Kidney (tissue), 14 donors: Measurements from ENCODE around the gene SLC39A12. TPM values are rescaled to one million over a fixed set of nuclear protein-coding genes. Genes with fewer than 3 reads are reported as not detected.

Source experiments
- DNase-seq, 5 donors: peaks; one replicate each; pipeline ENCODE4 v3.0.0-alpha.2; 2013 to 2020
- FAIRE-seq: peaks from 2 replicates; lab custom pipeline; 2012; peaks lifted over from hg19 to GRCh38; lab: Jason Lieb, UNC
- H3K27ac ChIP-seq, 2 donors: one replicate each; pipeline ENCODE4 v1.7.0; 2013; ENCODE audit warnings: low read depth in 2 of 2, low read length in 2 of 2, inconsistent platforms in 1 of 2
- H3K27me3 ChIP-seq: one replicate; pipeline ENCODE4 v1.7.1; 2013; ENCODE audit warnings: low read length, inconsistent platforms; ENCODE audit not compliant: control insufficient read depth, insufficient read depth
- H3K36me3 ChIP-seq, 3 donors: one replicate each; pipeline versions ENCODE4 v1.7.0 to v1.7.1; 2013; ENCODE audit warnings: low read length in 3 of 3, control low read depth in 1 of 3, inconsistent platforms in 1 of 3; ENCODE audit not compliant: insufficient read depth in 3 of 3, control insufficient read depth in 2 of 3
- H3K4me1 ChIP-seq, 3 donors: one replicate each; pipeline versions ENCODE4 v1.7.0 to v1.7.1; 2013; ENCODE audit warnings: low read length in 3 of 3, inconsistent platforms in 1 of 3, low read depth in 1 of 3; ENCODE audit not compliant: control insufficient read depth in 2 of 3, insufficient read depth in 2 of 3
- H3K4me3 ChIP-seq, 3 donors: one replicate each; pipeline versions ENCODE4 v1.7.0 to v1.8.1; 2013; ENCODE audit warnings: low read length in 3 of 3, control low read depth in 1 of 3, inconsistent platforms in 1 of 3
- H3K9ac ChIP-seq, 3 donors: one replicate each; pipeline versions ENCODE4 v1.7.0 to v1.7.1; 2013; ENCODE audit warnings: low read length in 3 of 3, control low read depth in 1 of 3, inconsistent platforms in 1 of 3
- H3K9me3 ChIP-seq, 3 donors: one replicate each; pipeline versions ENCODE4 v1.7.0 to v1.7.1; 2013; ENCODE audit warnings: low read length in 3 of 3, control low read depth in 1 of 3, inconsistent platforms in 1 of 3; ENCODE audit not compliant: control insufficient read depth in 2 of 3, insufficient read depth in 1 of 3
- CTCF ChIP-seq: IDR thresholded peaks from 3 replicates; pipeline ENCODE4 v1.5.1; 2012; ENCODE audit warnings: mild to moderate bottlenecking, moderate library complexity, borderline replicate concordance; ENCODE audit not compliant: insufficient read depth; ENCODE audit errors: extremely low read depth
- intact Hi-C: fragments of 100-400 bp; cut with DNase I; formaldehyde crosslinking; loops from one replicate; pipeline ENCODE4 v1.11.1; 2022
- polyA plus RNA-seq: library from polyadenylated mRNA; stranded (reverse); fragments of 350-450 nt; fragmentation: Illumina TruSeq; extraction: RNeasy Lipid Tissue Mini Kit (QIAGEN cat#74804); gene quantifications from one replicate; pipeline ENCODE4 v1.2.3, GENCODE V29; 2014; ENCODE audit warnings: low read depth, low replicate concordance; ENCODE audit not compliant: insufficient read depth
- total RNA-seq: library from RNA; stranded (reverse); fragmentation: NEBNext Ultra II Directional; extraction: Animal tissue kit (Norgen Biotek cat#: 25700); gene quantifications from one replicate; pipeline ENCODE4 v1.2.1, GENCODE V29; 2021
- donor health status: control.
- donor health status: control.
- donor health status: control.
- donor health status: control.
- donor health status: control.
- donor health status: DM: yes; HTN: yes; CAD: no.
- donor health status: Normal renal cell carcinoma (clear cell type).

The SLC39A12 gene
- total and polyA plus RNA-seq, 2 donors from 2014 or later, result 0.16 TPM; not detected in 1

GRCh38 chr10:17984563-17984962, 32.8 kb downstream of the SLC39A12 start:
- H3K4me3 ChIP-seq, result no peak overlapping the region
- DNase-seq, result no peak
- no peaks in the 10 kb centered on the region for H3K36me3 ChIP-seq
- H3K9me3 ChIP-seq, result no peaks in the 10 kb centered on the region
- no peaks in the 10 kb centered on the region for H3K27me3 ChIP-seq
- no peak for FAIRE-seq
- intact Hi-C loops, result no loop called here
- no peaks in the 10 kb centered on the region for H3K4me1 ChIP-seq
- no peak for TF ChIP-seq CTCF
- no peak overlapping the region for H3K27ac ChIP-seq
- no peak overlapping the region for H3K9ac ChIP-seq

- Histone ChIP-seq H3K27me3 (no peaks in the 10 kb centered on the region), H3K36me3 (no peaks in the 10 kb centered on the region), H3K9ac (no peak overlapping the region), H3K4me3 (no peak overlapping the region), H3K9me3 (no peaks in the 10 kb centered on the region), H3K4me1 (no peaks in the 10 kb centered on the region), H3K27ac (no peak overlapping the region)
- intact Hi-C loops, result no loop called here
- TF ChIP-seq CTCF, result no peak
- FAIRE-seq (no peak), DNase-seq (no peak)
Observed at GRCh38 chr10:17989908-17990767, 38.4 kb downstream of the SLC39A12 start.

- FAIRE-seq, result no peak
- Histone ChIP-seq H3K27ac (no peak overlapping the region), H3K9me3 (no peaks in the 10 kb centered on the region), H3K36me3 (no peaks in the 10 kb centered on the region), H3K4me1 (no peaks in the 10 kb centered on the region), H3K9ac (no peak overlapping the region), H3K4me3 (no peak overlapping the region), H3K27me3 (no peaks in the 10 kb centered on the region)
- no peak for DNase-seq
- intact Hi-C loops, result no loop called here
- no peak for TF ChIP-seq CTCF
Observed at GRCh38 chr10:17992266-17992665, 40.5 kb downstream of the SLC39A12 start.

- intact Hi-C loops, result no loop called here
- DNase-seq (no peak), FAIRE-seq (no peak)
- H3K36me3 ChIP-seq, result no peaks in the 10 kb centered on the region
- no peaks in the 10 kb centered on the region for H3K4me1 ChIP-seq
- no peaks in the 10 kb centered on the region for H3K27me3 ChIP-seq
- H3K9ac ChIP-seq, result no peak overlapping the region
- no peak overlapping the region for H3K4me3 ChIP-seq
- TF ChIP-seq CTCF, result no peak
- no peaks in the 10 kb centered on the region for H3K9me3 ChIP-seq
- no peak overlapping the region for H3K27ac ChIP-seq
Observed at GRCh38 chr10:17993361-17993760, 41.6 kb downstream of the SLC39A12 start.
